A673 (cell line): ENCODE results near the gene RPTOR.

ENCODE experiments used
- EZH2 ChIP-seq: fragments of 200-600 bp; sonication (generic); IDR thresholded peaks from 2 replicates; pipeline ENCODE4 v1.6.1; 2017; ENCODE audit warnings: borderline replicate concordance, low read depth, mild to moderate bottlenecking, mixed read lengths, antibody characterized with exemption, low read length; ENCODE audit not compliant: poor library complexity, severe bottlenecking
- TF ChIP-seq, protein P1 (sequence below): fragments of 300-800, 200-600 bp; sonication (generic); conservative IDR thresholded peaks from 2 replicates; pipeline ENCODE4 v1.5.1; 2017; ENCODE audit warnings: low read depth, mild to moderate bottlenecking, antibody characterized with exemption, low read length, moderate library complexity, mixed read lengths

DNA sequence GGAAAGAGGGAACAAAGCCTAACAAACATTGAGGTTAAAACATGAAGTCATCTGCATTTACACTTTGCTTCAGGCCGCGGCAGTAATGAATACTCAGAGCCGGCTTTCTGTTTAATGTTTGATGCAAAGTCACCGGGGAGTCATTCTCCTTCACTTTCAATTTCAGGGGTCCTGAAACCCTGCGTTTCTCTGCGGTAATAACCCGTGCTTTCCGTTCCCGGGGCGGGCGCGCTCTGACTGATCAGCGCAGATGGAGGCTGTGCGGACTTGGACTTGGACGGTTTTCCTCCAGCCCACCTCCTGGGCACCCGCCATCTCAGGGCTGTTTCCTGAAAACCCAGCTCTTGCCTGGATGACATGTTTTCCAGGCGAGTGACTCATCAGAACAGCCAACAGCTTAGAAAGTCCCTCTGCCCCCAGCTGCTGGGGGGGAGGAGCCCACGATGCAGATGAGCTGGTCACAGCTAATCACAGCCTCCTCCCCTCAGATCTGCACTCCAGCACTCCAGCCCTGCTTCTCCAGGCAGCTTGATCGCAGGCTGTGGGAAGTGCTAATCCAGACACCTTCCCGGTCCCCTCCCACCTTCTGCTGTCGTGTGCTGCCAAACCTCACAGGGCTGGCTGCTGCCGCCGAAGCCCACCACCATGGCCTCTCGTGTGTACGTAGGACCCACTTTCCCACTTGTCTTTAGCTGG is 288.4 kb downstream of the RPTOR start:
- no peak for TF ChIP-seq EZH2
- TF ChIP-seq, protein P1, sequence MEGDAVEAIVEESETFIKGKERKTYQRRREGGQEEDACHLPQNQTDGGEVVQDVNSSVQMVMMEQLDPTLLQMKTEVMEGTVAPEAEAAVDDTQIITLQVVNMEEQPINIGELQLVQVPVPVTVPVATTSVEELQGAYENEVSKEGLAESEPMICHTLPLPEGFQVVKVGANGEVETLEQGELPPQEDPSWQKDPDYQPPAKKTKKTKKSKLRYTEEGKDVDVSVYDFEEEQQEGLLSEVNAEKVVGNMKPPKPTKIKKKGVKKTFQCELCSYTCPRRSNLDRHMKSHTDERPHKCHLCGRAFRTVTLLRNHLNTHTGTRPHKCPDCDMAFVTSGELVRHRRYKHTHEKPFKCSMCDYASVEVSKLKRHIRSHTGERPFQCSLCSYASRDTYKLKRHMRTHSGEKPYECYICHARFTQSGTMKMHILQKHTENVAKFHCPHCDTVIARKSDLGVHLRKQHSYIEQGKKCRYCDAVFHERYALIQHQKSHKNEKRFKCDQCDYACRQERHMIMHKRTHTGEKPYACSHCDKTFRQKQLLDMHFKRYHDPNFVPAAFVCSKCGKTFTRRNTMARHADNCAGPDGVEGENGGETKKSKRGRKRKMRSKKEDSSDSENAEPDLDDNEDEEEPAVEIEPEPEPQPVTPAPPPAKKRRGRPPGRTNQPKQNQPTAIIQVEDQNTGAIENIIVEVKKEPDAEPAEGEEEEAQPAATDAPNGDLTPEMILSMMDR = no peak
